Endothelial cell of umbilical vein (primary cell): Measurements from ENCODE around the gene TTC21B. TPM values are rescaled to one million over a fixed set of nuclear protein-coding genes. Genes with fewer than 3 reads are reported as not detected.

Experiments used
- BruUV-seq: library from RNA; stranded (reverse); fragments of 400-500 nt; replicated peaks from 2 replicates; lab custom pipeline; 2021; lab: Mats Ljungman, UMichigan
- CTCF ChIA-PET: fragments of 300-600, 350-600 bp; sonication (Branson Sonifier 250); formaldehyde crosslinking; loops from one replicate; lab custom pipeline; 2021; ENCODE audit warnings: antibody characterized with exemption, inconsistent platforms; lab: Charles Lee
- POLR2A ChIA-PET: fragments of 300-600, 350-600 bp; sonication (Branson Sonifier 250); formaldehyde crosslinking; loops from one replicate; lab custom pipeline; 2021; ENCODE audit warnings: antibody characterized with exemption, inconsistent platforms; lab: Charles Lee
- DNase-seq: peaks from one replicate; pipeline ENCODE4 v3.0.0-alpha.2; 2011; ENCODE audit warnings: low read depth, low spot score
- FAIRE-seq: peaks from 2 replicates; lab custom pipeline; 2011; peaks lifted over from hg19 to GRCh38; lab: Jason Lieb, UNC
- H2AFZ ChIP-seq: 2 replicates; pipeline ENCODE4 v1.6.0; 2012; ENCODE audit warnings: low read depth, low read length, control low read depth, inconsistent platforms
- H3K27ac ChIP-seq: 2 replicates; pipeline ENCODE4 v1.5.1; 2011; ENCODE audit warnings: low read depth, mild to moderate bottlenecking, control low read depth, low read length, moderate library complexity; ENCODE audit not compliant: insufficient read depth
- H3K27me3 ChIP-seq, 2 experiments: 2 replicates each; pipeline versions ENCODE4 v1.6.0 to v1.6.1; 2011; ENCODE audit warnings: low read length in 2 of 2, mixed read lengths in 1 of 2; ENCODE audit not compliant: control insufficient read depth in 2 of 2, insufficient read depth in 2 of 2
- H3K36me3 ChIP-seq, 2 experiments: 2 replicates in 1 of 2; 3 replicates in 1 of 2; pipeline ENCODE4 v1.5.1; 2011; ENCODE audit warnings: low read length in 2 of 2, mild to moderate bottlenecking in 1 of 2, moderate library complexity in 1 of 2; ENCODE audit not compliant: control insufficient read depth in 2 of 2, insufficient read depth in 2 of 2; ENCODE audit errors: extremely low read depth in 1 of 2
- H3K4me1 ChIP-seq: 3 replicates; pipeline ENCODE4 v1.5.1; 2011; ENCODE audit warnings: mild to moderate bottlenecking, low read length; ENCODE audit not compliant: control insufficient read depth, insufficient read depth; ENCODE audit errors: extremely low read depth
- H3K4me2 ChIP-seq: 2 replicates; pipeline ENCODE4 v1.6.1; 2011; ENCODE audit warnings: low read length, control low read depth, mixed read lengths; ENCODE audit not compliant: insufficient read depth
- H3K4me3 ChIP-seq, 3 experiments: fragments of 200-600 bp in 1 of 3; sonication (generic), shearing (Covaris generic) in 1 of 3; replicated peaks in 1 of 3; 2 replicates each; pipeline ENCODE4 v1.5.1; 2011 to 2016; ENCODE audit warnings: control low read depth in 3 of 3, low read length in 3 of 3, mild to moderate bottlenecking in 2 of 3, inconsistent platforms in 1 of 3, low read depth in 1 of 3, moderate library complexity in 1 of 3; ENCODE audit not compliant: insufficient read depth in 1 of 3
- H3K79me2 ChIP-seq: 2 replicates; pipeline ENCODE4 v1.6.0; 2012; ENCODE audit warnings: low read length, inconsistent platforms; ENCODE audit not compliant: control insufficient read depth, insufficient read depth
- H3K9ac ChIP-seq: replicated peaks from 2 replicates; pipeline ENCODE3; 2011; ENCODE audit warnings: low read length, control low read depth; ENCODE audit not compliant: insufficient read depth; ENCODE audit errors: extremely low read depth
- H3K9me1 ChIP-seq: replicated peaks from 3 replicates; pipeline ENCODE4 v1.6.0; 2011; ENCODE audit warnings: mild to moderate bottlenecking, low read length; ENCODE audit not compliant: control insufficient read depth, insufficient read depth; ENCODE audit errors: extremely low read depth
- H3K9me3 ChIP-seq: replicated peaks from 2 replicates; pipeline ENCODE4 v1.5.1; 2012; ENCODE audit warnings: low read length, inconsistent platforms; ENCODE audit not compliant: control insufficient read depth, insufficient read depth
- H4K20me1 ChIP-seq: replicated peaks from 2 replicates; pipeline ENCODE3; 2011; ENCODE audit warnings: mild to moderate bottlenecking, low read length; ENCODE audit not compliant: control insufficient read depth, insufficient read depth; ENCODE audit errors: extremely low read depth
- EZH2 ChIP-seq: IDR thresholded peaks from 2 replicates; pipeline ENCODE4 v1.6.1; 2012; ENCODE audit warnings: borderline replicate concordance, low read depth, mild to moderate bottlenecking, moderate library complexity, low read length, inconsistent platforms; ENCODE audit not compliant: severe bottlenecking
- FOS ChIP-seq: IDR thresholded peaks from 2 replicates; pipeline ENCODE4 v1.6.1; 2011; ENCODE audit warnings: mild to moderate bottlenecking, low read length, moderate library complexity, borderline replicate concordance; ENCODE audit not compliant: insufficient read depth
- GATA2 ChIP-seq: IDR thresholded peaks from 2 replicates; pipeline ENCODE4 v1.7.0; 2011; ENCODE audit warnings: low read depth, mild to moderate bottlenecking, moderate library complexity, mixed read lengths, low read length; ENCODE audit not compliant: insufficient read length, insufficient read depth
- JUN ChIP-seq: IDR thresholded peaks from 2 replicates; pipeline ENCODE4 v1.6.1; 2011; ENCODE audit warnings: borderline replicate concordance, low read depth; ENCODE audit not compliant: insufficient read length, insufficient read depth
- MYC ChIP-seq: IDR thresholded peaks from one replicate; pipeline ENCODE4 v1.6.1; 2011; ENCODE audit warnings: mild to moderate bottlenecking, low read depth, low read length
- POLR2A ChIP-seq: IDR thresholded peaks from 2 replicates; pipeline ENCODE4 v1.6.1; 2012; ENCODE audit warnings: low read depth, mild to moderate bottlenecking, control low read depth, low read length
- POLR2AphosphoS5 ChIP-seq: IDR thresholded peaks from 2 replicates; pipeline ENCODE4 v1.6.1; 2012; ENCODE audit warnings: low read depth, mild to moderate bottlenecking, control low read depth, low read length, moderate library complexity; ENCODE audit not compliant: insufficient read depth
- dilution Hi-C: fragments of 300-500 bp; cut with MboI; formaldehyde crosslinking; loops from one replicate; pipeline ENCODE4 v1.15.0; 2019; ENCODE audit warnings: low sequenced_read_pairs; ENCODE audit not compliant: extremely low pct_ligation_motif_present
- intact Hi-C: fragments of 100-400 bp; cut with micrococcal nuclease; formaldehyde crosslinking; loops from one replicate; pipeline ENCODE4 v1.10.0; 2022
- polyA plus RNA-seq, 4 experiments: library from polyadenylated mRNA; depleted of rRNA in 3 of 4; stranded (reverse) in 3 of 4; unstranded in 1 of 4; fragments of >200 nt; gene quantifications; 2 replicates each; pipeline versions ENCODE4 v1.2.1 to v1.2.3, GENCODE V29; 2011 to 2012; ENCODE audit warnings: missing spikeins in 1 of 4
- total RNA-seq: library from RNA; stranded (reverse); gene quantifications from 2 replicates; pipeline ENCODE4 v1.2.3, GENCODE V29; 2021
- TF ChIP-seq, protein P1 (sequence below): IDR thresholded peaks from 2 replicates; pipeline ENCODE4 v1.6.1; 2011; ENCODE audit not compliant: insufficient read depth, insufficient read length
- TF ChIP-seq, protein P2 (sequence below), 2 donors: IDR thresholded peaks; 1 replicate in 1 of 2; 2 replicates in 1 of 2; pipeline ENCODE4 v1.5.1; 2011; ENCODE audit warnings: low read length in 2 of 2, mild to moderate bottlenecking in 2 of 2, moderate library complexity in 2 of 2, control low read depth in 1 of 2, inconsistent platforms in 1 of 2, low read depth in 1 of 2; ENCODE audit not compliant: insufficient read depth in 1 of 2; ENCODE audit errors: extremely low read depth in 1 of 2

Gene TTC21B
- total and polyA plus RNA-seq, 2 donors (not counting 3 experiments of a cell fraction or from before 2014, with no cell fraction given): 8.0 to 21.9 TPM

- CTCF ChIA-PET: no interaction called here
- dilution Hi-C loops (no loop called here), intact Hi-C loops (loop anchor here (5.0 kb wide), 1 partner anchor 467 kb away; no protein-coding TSS in a partner anchor)
- no peak overlapping the region for H3K9ac ChIP-seq
- peaks cover 0 to 5% of the 10 kb centered on the region in 2 experiments for H3K36me3 ChIP-seq
- H3K4me3 ChIP-seq: no peak overlapping the region
- POLR2A ChIA-PET: no interaction called here
- FAIRE-seq: no peak
- TF ChIP-seq POLR2A: no peak
- no peak for TF ChIP-seq GATA2
- TF ChIP-seq POLR2AphosphoS5: no peak
- TF ChIP-seq EZH2: no peak
- no peak for TF ChIP-seq FOS
- no peak for TF ChIP-seq JUN
- TF ChIP-seq, protein P1, sequence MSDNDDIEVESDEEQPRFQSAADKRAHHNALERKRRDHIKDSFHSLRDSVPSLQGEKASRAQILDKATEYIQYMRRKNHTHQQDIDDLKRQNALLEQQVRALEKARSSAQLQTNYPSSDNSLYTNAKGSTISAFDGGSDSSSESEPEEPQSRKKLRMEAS: no peak
- TF ChIP-seq MYC: no peak
- TF ChIP-seq, protein P2, sequence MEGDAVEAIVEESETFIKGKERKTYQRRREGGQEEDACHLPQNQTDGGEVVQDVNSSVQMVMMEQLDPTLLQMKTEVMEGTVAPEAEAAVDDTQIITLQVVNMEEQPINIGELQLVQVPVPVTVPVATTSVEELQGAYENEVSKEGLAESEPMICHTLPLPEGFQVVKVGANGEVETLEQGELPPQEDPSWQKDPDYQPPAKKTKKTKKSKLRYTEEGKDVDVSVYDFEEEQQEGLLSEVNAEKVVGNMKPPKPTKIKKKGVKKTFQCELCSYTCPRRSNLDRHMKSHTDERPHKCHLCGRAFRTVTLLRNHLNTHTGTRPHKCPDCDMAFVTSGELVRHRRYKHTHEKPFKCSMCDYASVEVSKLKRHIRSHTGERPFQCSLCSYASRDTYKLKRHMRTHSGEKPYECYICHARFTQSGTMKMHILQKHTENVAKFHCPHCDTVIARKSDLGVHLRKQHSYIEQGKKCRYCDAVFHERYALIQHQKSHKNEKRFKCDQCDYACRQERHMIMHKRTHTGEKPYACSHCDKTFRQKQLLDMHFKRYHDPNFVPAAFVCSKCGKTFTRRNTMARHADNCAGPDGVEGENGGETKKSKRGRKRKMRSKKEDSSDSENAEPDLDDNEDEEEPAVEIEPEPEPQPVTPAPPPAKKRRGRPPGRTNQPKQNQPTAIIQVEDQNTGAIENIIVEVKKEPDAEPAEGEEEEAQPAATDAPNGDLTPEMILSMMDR (IDR thresholded peaks at IDR 0.05; ENCODE audit: extremely low read depth in 1 of 2, insufficient read depth in 1 of 2, low read depth in 1 of 2, low read length in 2 of 2): no peak
- no TSS peak for BruUV-seq
- no peaks in the 10 kb centered on the region for H4K20me1 ChIP-seq
- H3K4me2 ChIP-seq: no peak overlapping the region
- no peaks in the 10 kb centered on the region for H3K9me1 ChIP-seq
- H3K4me1 ChIP-seq: peaks cover 17% of the 10 kb centered on the region
- no peaks in the 10 kb centered on the region for H3K27me3 ChIP-seq
- H3K27ac ChIP-seq: no peak overlapping the region
- no peak overlapping the region for H2AFZ ChIP-seq
- DNase-seq: no peak
- no peaks in the 10 kb centered on the region for H3K9me3 ChIP-seq
- H3K79me2 ChIP-seq: peaks cover 26% of the 10 kb centered on the region
Measured at GRCh38 chr2:165950438-165950837, 3.1 kb downstream of the TTC21B start.
